Activated naive CD8-positive, alpha-beta T cell treated with anti-CD3 and anti-CD28 coated beads, Interleukin-2, amount 50 U/mL, for 16 hours (primary cell): ENCODE data around the gene MORC4.

Source experiments
- DNase-seq: peaks from one replicate; pipeline ENCODE4 v3.0.0-alpha.2; 2020; ENCODE audit warnings: low read depth, low spot score

Gene MORC4

DNA sequence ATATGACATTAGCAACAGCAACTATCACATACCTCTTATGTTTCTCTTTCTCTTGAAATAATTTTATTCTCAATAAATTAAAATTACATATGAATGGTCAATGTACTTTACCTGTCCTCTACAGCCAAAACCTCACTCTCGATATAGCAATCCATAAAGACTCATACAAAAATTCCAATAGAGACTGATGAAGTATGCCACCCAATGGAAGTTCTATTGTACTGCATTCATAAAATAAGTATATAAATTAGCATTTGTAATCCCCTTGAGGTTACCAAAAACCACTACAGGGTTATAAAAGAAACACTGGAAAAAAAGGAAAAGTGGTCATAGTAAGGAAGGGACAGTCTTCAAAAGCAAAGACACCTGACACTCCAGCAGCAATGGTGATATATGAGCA lies 47.0 kb downstream of the MORC4 start:
- DNase-seq = no peak

GRCh38 chrX:106952538-106952937 lies 47.5 kb downstream of the MORC4 start:
- no peak for DNase-seq

DNA sequence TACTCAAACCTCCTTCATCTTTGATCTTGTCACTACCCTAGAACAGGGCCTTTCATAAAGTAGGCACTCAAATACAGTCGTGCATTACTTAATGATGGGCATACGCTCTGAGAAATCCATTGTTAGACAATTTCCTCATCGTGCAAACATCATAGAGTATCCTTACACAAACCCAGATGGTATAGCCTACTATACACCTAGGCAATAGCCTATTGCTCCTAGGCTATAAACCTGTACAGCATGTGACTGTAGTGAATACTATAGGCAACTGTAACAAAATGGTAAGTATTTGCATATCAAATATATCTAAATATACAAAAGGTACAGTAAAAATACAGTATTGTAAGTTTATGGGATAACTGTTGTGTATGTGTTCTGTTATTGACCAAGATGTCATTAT lies 47.9 kb downstream of the MORC4 start:
- no peak for DNase-seq

GRCh38 chrX:106951230-106951629 lies 48.8 kb downstream of the MORC4 start:
- DNase-seq = no peak

DNA sequence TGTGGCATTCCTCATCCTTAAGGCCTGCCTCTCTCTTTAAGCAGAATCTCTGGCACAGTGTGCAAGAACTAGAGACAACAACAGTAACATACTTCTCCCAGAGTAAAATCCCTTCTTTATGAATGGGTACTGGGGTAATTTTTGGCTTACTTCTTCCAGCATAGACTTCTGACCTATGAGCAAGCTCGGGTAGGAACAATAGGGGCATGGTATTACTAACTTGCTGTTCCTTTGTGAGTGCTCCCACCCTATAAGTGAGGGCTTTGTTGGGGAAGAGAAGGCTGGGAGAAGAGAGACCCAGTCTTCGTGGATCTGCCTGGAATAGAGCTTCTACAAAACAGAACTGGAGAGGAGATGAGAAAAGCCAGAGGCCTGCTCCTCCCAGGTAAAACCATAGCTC lies 49.6 kb downstream of the MORC4 start:
- DNase-seq = no peak

DNA sequence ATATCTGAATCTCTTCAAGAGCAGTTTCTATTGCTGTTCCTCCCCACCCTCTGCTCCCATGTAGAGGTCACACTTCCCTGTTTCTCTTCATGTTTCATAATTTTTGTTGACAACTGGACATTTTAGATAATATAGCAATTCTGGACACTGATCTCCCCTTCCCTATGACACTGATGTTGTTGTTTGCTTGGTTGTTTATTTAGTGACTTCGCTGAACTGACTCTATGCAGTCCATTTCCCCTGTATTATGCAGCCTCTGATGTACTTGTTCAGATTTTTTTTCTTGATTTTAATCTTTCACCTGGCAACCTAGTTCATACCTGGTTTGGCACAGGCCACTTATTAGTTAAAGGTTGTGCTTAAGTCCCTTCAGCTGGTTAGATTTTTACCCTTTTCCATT lies 50.6 kb downstream of the MORC4 start:
- no peak for DNase-seq

GRCh38 chrX:106948641-106949040 lies 51.4 kb downstream of the MORC4 start:
- DNase-seq = no peak

DNA sequence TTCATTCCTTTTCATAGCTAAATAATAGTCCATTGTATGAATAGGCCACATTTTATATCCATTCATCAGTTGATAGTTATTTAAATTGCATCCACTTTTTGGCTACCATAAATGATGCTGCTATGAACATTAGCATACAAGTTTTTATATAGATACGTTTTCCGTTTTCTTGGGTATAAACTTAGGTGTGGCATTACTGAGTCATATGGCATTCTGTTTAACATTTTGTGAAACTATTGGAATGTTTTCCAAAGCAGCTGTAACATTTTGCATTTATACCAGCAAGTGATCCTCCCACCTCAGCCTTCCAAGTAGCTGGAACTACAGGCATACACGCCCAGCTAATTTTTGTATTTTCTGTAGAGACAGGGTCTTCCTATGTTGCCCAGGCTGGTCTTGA lies 53.5 kb downstream of the MORC4 start:
- no peak for DNase-seq

- no peak for DNase-seq
Observed at GRCh38 chrX:106940068-106940467, 59.9 kb downstream of the MORC4 start.

GRCh38 chrX:106939566-106939965 lies 60.4 kb downstream of the MORC4 start:
- DNase-seq = no peak

DNA sequence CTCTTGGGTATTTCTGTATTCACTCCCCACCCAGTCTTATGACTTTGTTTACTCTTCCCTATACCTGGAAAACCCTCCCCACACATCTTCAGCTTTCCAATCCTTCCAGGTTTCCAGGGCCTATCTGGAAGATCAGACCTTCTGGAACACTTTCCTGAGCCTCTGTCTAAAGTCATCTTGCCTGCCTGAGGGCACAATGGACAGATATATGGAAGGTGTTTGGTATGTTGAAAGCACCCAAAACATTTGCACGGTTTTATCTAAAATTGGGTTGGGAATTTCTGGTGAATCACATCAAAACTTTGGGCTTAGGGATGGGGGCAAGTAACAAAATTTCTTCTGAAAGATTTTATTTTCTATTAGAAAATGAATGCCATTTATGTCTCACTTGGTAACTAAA lies 63.8 kb downstream of the MORC4 start:
- no peak for DNase-seq

- no peak for DNase-seq
Observed at GRCh38 chrX:106935175-106935574, 64.8 kb downstream of the MORC4 start.

DNA sequence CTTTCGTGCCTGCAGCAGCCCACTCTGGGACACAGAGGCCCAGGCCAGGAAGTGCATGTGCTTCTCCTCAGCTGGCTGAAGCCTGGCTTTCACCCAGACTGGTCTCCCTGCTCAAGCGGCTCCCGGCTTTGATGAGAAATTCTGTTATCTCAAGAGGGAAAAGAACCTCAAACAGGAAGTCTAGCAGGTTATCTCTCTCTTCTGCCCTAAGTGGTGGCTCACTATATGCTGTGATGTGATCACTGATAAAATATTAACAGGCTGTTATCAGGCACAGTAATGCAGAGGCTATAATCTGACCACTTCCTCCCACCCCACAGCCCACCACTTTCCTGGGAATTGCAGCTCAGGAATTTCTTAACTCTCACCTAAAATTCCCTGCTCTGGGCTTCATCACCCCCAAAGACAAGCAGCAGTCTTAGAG lies 66.5 kb downstream of the MORC4 start:
- no peak for DNase-seq

DNA sequence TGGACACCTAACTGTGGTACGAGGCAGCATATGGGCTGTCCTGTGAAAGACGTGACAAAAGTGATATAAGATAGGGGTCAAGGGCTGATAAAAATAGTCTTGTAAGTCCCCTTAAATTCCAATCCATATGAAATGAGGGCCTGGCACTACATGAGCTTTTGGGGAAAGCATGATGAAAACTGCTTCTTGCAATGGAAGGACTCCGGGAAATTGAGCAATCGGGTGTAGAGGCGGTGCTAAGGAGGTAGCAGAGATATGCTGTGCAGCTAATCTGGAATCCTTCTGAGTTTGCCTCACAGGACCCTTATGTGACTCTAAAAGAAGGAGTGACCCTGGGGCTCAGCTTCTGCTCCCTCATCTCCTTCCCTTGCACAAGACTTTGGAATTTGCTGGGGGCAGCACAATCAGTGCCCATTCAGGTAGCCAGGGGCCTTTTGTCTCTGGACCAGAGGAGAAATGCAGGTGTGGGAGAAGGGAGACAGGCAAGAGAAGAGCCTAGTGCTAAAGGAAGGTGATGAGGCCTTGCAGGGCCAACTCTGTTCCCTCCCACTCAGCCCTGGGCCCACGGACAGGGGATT lies 67.0 kb downstream of the MORC4 start:
- DNase-seq = no peak

DNA sequence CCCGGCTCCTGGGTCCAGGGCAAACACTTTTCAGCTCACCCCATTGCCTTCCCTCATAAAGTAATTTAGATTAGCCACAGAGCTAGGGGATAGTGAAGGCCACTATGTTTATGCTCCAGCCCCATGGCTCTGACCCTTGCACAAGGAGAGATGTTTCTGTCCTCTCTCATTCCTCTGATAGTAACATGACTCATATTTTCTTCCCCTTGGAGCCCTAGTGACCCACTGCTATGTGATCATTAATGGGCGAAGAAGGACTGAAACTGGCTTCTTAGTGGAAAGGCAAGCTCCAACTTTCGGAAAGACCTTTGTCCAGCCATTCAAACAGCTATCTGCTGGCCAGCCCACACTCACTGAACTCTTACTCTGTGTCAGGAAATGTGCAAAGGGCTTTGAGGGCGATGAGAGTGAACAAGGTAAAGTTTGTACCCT lies 67.5 kb downstream of the MORC4 start:
- DNase-seq = no peak

- no peak for DNase-seq
Observed at GRCh38 chrX:106931831-106932491, 68.1 kb downstream of the MORC4 start.

GRCh38 chrX:106928227-106928626 lies 71.8 kb downstream of the MORC4 start:
- DNase-seq = no peak

GRCh38 chrX:106927700-106928099 lies 72.3 kb downstream of the MORC4 start:
- DNase-seq = no peak

DNA sequence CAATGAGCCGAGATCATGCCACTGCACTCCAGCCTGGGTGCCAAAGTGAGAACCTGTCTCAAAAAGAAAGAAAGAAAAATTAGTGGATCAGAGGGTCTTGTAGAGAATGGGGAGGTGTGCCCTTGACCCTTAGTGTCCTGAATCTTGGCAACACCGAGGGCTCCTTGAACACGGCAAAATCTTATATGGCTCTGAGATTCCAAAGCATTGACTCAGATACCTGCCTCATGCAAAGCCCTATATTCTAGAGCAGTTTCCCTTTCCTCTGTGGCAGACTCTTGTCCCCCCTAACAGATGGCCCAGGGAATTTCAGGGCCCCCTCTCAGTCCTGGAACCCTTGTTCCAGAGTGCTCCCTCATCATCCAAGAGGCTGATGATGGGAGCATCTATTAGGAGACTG lies 73.0 kb downstream of the MORC4 start:
- no peak for DNase-seq

DNA sequence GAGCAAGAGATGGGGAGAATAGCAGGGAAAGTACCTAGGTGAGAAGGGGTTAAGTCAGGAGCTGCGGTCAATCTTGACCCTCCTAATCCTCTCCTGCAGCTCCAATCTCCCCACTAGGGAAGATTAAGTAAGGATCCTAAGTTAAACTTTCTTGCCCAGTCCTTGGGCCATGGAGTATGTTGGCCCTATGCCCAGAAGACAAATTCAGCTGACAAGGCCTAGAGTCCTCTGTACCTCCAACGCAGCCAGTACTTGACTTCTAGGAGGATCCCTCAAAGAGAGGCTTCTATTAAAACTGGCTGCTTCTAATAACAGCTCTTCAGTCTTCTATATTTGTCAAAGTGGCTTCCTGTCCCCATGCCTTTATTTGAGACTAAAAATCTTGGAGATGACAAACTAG lies 78.4 kb downstream of the MORC4 start:
- no peak for DNase-seq

GRCh38 chrX:106919932-106920452 lies 80.0 kb downstream of the MORC4 start, which contains the start of gene CLDN2:
Gene CLDN2 (plus strand): TSS chrX:106920402. CDS start chrX:106928229, 7,827 bp downstream.
- DNase-seq = no peak

DNA sequence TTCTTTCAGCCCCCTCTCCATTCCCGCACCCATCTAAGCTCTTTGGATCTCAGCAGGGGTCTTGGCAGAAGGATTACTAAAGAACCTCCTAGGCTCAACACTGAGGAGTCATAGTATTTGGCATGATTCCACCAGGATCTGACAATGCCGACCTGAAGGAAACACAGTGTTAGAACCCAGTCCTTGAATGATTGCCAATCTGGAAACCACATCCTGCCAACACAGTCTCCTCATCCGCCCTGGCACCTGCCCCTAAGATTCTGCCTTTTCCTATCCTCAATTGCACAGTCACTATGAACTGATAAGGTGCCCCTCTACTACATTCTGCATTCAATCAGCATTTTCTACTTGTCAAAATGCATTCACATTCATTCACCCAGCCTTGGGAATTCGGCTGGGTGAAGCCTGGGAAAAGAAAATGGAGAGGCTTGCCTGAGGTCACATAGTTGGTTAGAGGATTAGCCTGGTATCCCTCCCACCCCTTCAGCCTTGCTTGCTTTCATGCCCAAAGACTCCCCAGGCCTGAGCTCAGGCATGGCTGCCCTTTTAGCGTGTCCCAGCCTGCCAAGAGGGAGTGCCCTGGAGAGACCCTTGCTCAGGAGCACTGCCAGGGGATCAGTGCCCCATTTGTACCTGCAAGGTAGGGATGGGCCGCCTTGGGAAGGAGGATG lies 82.0 kb downstream of the MORC4 start:
- no peak for DNase-seq

- no peak for DNase-seq
Observed at GRCh38 chrX:106912864-106913263, 87.1 kb downstream of the MORC4 start.
